LoVo (cell line): Measurements from ENCODE around the gene SRGN.
A peak's percentile ranks its signal among the peaks of the same experiment; 100 is the strongest.
"Not testable (repeated sequence)": the region's sequence is repeated elsewhere in the genome, so short reads cannot be mapped to it uniquely, and the experiment has no call there.

Experiments
- DNase-seq: peaks from one replicate; pipeline ENCODE4 v3.0.0-alpha.2; 2016; ENCODE audit warnings: low spot score

The SRGN gene

DNA sequence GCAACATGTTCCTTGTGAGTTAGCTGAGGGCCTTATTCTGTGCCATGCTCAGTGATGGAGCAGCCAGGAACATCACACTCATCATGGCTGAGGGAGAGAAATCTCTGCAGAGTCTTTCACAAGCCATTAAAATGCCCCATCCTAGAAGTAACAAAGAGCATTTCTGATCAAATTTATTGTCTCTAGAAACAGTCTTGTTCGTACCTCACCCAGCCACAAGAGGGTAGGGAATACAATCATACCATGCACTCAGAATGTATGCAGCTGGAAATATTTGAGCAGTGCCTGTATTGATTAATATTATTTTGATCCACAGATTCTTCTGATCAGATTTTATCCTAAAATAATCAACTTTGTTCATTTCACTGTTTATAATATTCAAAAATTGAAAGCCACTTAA is 53.4 kb downstream of the SRGN start:
- no peak for DNase-seq

DNA sequence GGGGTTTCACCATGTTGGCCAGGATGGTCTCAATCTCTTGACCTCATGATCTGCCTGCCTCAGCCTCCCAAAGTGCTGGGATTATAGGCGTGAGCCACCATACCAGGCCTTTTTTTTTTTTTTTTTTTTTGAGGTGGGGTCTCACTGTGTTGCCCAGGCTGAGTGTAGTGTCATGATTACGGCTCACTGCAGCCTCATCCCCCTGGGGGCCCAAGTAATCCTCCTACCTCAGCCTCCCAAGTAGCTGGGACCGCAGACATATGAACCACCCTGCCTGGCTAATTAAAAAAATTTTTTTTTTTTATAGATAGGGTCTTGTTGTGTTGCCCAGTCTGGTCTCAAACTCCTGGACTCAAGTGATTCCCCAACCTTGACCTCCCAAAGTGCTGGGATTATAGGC is 54.2 kb downstream of the SRGN start:
- DNase-seq, result not testable (repeated sequence)

DNA sequence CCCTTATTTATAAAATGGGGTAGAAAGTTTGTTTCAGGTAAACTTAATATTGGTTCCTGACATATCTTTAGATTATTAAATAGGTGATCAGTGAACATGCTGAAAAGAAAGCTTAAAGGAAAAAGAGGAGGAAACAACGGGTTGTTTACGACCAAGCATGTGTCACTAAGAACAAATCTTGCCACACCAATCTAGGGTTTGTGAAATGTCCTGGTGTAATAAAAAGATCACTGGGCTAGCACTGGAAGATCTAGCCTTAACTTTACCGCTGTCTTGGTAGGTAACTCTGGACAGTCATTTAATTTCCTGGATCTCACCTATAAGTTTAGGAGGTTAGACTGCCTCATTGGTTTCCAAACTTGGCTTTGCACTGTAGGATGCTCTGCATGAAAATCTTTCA is 55.1 kb downstream of the SRGN start:
- peak; percentile 8 for DNase-seq

DNA sequence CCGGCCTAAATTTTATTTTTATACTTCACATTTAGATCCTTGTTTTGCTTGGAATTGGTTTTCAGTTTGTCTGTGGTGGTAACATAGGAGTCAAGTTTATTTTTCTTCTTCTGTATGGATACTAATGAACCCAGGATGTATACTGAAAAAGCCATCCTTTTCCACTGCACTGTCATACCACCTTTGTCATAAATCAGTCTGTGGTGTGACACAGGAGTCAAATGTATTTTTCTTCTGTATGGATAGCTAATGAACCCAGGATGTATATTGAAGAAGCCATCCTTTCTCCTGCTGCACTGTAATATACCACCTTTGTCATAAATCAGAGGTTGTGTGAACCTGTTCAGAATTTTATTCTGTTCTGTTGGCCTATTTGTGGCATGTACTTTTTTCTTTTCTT is 57.4 kb downstream of the SRGN start:
- DNase-seq, result no peak

DNA sequence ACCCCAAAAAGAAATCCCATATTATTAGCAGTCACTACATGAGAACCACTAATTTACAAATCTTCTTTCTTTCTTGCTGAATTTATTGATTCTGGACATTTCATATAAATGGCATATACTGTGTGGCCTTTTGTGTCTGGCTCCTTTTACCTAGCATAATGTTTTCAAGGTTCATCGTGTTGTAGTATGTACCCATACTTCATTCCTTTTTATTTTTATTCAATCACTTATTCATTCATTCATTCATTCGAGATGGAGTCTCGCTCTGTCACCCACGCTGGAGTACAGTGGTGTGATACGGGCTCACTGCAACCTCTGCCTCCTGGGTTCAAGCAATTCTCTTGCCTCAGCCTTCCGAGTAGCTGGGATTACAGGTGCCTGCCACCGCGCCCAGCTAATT is 58.0 kb downstream of the SRGN start:
- no peak for DNase-seq

DNA sequence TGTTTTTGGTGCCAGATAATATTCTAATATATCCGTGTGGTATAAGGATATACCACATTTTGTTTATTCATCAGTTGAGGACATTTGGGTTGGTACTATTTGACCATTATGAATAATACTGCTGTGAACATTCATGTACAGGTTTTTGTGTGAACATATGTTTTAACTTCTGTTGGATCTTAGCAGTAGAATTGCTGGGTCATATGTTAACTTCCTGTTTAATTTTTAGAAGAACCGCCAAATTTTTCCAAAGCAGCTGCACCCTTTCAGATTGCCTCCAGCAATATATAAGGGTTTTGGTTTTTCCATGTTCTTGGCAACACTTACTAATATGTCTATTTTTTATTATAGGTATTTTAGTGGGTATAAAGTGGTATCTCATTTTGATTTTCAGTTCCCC is 58.9 kb downstream of the SRGN start:
- DNase-seq, result no peak

DNA sequence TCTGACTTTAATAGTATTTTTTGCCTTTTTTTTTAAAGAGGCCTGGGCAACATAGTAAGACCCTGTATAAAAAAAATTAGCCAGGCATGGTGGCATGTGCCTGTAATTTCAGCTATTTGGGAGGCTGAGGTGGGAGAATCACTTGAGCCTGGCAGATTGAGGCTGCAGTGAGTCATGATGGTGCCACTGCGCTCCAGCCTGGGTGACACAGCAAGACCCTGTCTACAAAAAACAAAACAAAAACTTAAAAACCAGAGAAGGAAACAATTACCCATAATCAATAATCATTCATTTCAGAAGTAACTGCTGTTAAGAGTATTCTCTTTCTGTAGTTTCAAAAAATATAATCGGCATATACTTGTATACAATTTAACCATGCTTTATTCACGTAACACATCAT is 64.1 kb downstream of the SRGN start:
- DNase-seq, result no peak

DNA sequence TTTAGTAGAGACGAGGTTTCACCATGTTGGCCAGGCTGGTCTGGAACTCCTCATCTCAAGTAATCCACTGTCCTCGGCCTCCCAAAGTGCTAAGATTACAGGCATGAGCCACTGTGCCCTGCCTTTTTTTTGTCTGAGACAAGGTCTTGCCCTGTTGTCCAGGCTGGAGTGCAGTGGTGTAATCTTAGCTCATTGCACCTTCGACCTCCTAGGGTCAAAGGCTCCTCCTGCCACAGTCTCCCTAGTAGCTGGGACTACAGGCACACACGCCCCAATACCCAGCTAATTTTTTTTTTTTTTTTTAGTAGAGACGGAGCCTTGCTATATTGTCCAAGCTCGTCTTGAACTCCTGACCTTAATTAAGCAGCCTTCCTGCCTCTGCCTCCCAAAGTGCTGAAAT is 65.3 kb downstream of the SRGN start:
- no peak for DNase-seq
